ENCODE data around the gene NPS. TPM values are rescaled to one million over a fixed set of nuclear protein-coding genes. Genes with fewer than 3 reads are reported as not detected.

Gene NPS
- total RNA-seq, 1 experiment from 2014 or later, result not detected

DNA sequence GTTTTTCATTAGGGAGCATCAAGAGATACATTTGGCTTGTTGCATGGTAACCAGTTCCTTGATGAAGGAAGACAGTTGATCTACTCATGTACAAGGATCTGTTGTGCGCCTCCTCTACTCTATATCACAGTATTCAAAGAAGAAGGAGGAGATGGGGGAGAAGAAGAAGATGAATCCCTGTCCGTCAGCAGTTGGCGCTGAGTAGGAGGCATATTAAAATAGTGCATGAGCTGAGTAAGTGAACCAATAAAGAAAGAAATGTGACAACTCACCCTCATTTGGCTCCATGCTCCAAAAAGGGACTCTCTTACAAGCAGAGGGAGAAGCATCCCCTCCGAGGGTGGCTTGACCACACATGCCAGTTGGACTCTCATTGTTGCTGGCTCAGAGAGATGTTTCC, 20.1 kb downstream of the NPS start:
- H3K4me1 ChIP-seq (replicated peaks), result no peaks in the 10 kb centered on the region
- H3K27ac ChIP-seq, result no peak overlapping the region
- peaks cover 16% of the 10 kb centered on the region; the same call in 1 of the 2 replicates for H3K27me3 ChIP-seq (replicated peaks)
- no peaks in the 10 kb centered on the region for H3K36me3 ChIP-seq
- DNase-seq (ENCODE audit: low read depth in 1 of 2, low spot score in 2 of 2), result no peak
- H3K4me3 ChIP-seq, result no peak overlapping the region
- H3K9me3 ChIP-seq (replicated peaks), result no peaks in the 10 kb centered on the region

- no peaks in the 10 kb centered on the region for H3K4me1 ChIP-seq (replicated peaks)
- no peaks in the 10 kb centered on the region for H3K9me3 ChIP-seq (replicated peaks)
- DNase-seq (ENCODE audit: low read depth in 1 of 2, low spot score in 2 of 2), result no peak
- H3K27me3 ChIP-seq (replicated peaks), result peaks cover 13% of the 10 kb centered on the region; the same call in 1 of the 2 replicates
- H3K36me3 ChIP-seq, result no peaks in the 10 kb centered on the region
- H3K27ac ChIP-seq, result no peak overlapping the region
- no peak overlapping the region for H3K4me3 ChIP-seq
These were observed 20.9 kb downstream of the NPS start for GRCh38 chr10:127570036-127570435.

DNA sequence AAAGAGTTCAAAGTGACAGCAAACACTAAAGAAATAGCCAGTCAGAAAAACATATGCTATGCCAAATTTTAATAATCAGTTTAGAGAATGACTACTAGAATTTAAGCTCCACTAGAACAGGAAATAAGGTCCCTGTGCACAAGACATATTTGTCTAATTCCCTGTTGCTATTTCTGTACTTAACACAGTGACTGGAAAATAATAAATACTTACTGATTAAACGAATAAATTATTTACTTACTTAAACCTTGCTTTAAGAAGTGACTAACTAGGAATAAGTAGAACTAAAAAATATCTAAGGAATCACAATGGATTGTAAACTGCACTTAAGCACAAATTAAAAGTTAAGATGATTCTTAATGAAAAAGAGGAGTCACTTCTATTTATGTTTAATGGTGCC, 22.3 kb downstream of the NPS start:
- no peaks in the 10 kb centered on the region for H3K36me3 ChIP-seq
- H3K4me3 ChIP-seq, result no peak overlapping the region
- no peaks in the 10 kb centered on the region for H3K4me1 ChIP-seq (replicated peaks)
- H3K9me3 ChIP-seq (replicated peaks), result no peaks in the 10 kb centered on the region
- H3K27ac ChIP-seq, result no peak overlapping the region
- no peak for DNase-seq (ENCODE audit: low read depth in 1 of 2, low spot score in 2 of 2)
- H3K27me3 ChIP-seq (replicated peaks), result peaks cover 10% of the 10 kb centered on the region; the same call in 1 of the 2 replicates

DNA sequence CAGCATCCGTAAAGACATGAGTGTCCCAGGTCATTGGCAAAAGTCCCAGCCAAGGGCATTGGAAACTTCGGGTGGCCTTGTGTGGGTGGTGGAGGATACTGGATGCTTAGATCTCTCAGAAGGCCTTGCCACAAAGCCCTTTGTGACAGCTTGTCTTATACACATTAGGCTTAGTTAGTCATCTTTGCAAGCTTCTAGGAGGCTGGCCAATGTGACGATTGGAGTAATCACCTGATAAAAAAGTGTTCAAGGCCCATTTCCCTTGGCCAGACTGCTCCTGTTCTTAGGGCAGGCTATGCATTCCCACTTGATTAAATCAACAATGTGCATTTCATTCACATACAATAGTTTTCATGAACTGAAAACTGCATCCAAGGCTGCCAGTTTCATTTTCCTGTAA, 26.9 kb downstream of the NPS start:
- no peak overlapping the region for H3K4me3 ChIP-seq
- no peaks in the 10 kb centered on the region for H3K9me3 ChIP-seq (replicated peaks)
- no peak overlapping the region for H3K27ac ChIP-seq
- H3K27me3 ChIP-seq (replicated peaks), result 0 out of 2 replicates have a peak, but pooled peaks cover 3% of the 10 kb centered on the region
- H3K36me3 ChIP-seq, result no peaks in the 10 kb centered on the region
- no peak for DNase-seq (ENCODE audit: low read depth in 1 of 2, low spot score in 2 of 2)
- H3K4me1 ChIP-seq (replicated peaks), result no peaks in the 10 kb centered on the region

- Histone ChIP-seq H3K27me3 (replicated peaks) (0 out of 2 replicates have a peak, but pooled peaks cover 3% of the 10 kb centered on the region), H3K36me3 (no peaks in the 10 kb centered on the region), H3K9me3 (replicated peaks) (no peaks in the 10 kb centered on the region), H3K4me3 (no peak overlapping the region), H3K4me1 (replicated peaks) (no peaks in the 10 kb centered on the region), H3K27ac (no peak overlapping the region)
- DNase-seq (ENCODE audit: low read depth in 1 of 2, low spot score in 2 of 2), result no peak
These were observed 27.6 kb downstream of the NPS start for GRCh38 chr10:127576740-127577161.

DNA sequence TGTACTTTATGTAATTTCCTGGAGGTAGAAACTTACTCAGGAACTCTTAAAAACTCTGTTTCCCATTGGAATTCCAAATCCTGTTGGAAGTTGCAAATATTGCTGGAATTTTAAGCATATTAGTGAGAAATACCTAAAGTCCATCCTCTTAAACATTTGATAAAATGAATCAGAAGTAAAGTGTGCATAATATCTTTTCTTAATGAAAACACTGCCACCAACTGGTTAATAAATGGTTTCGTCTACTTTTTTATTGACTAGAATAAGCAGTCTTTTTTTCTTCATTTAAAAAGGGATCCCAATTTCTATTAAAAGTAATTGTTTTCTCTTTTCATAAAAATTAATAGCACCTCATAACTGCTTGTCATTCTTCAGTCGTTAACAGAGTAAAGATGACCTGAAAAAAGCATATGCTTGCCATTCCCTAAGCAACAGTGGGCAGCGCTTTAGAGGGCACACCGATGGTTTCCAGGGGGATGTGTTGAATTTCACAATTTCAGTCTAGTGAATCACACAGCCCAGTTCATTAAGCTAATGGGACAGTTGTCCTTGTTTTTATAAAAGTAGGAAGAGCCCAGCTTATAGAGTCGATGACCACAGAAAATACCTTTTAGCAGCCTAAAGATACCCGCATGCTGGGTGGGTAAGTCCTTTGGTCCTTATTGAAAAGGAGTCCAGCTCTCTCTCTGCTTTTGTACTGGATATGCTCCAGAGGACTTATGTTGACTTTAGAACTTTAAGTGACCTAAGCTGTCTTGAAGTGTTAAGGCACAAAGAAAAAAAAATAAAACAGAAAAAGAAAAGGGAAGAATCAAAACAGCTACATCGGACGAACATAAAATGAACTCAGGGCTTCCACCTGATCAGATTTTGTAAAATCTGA, 28.5 kb downstream of the NPS start:
- H3K4me3 ChIP-seq, result no peak overlapping the region
- H3K27me3 ChIP-seq (replicated peaks), result 0 out of 2 replicates have a peak, but pooled peaks cover 3% of the 10 kb centered on the region
- DNase-seq (ENCODE audit: low read depth in 1 of 2, low spot score in 2 of 2), result no peak
- no peaks in the 10 kb centered on the region for H3K36me3 ChIP-seq
- H3K27ac ChIP-seq, result no peak overlapping the region
- no peaks in the 10 kb centered on the region for H3K4me1 ChIP-seq (replicated peaks)
- no peaks in the 10 kb centered on the region for H3K9me3 ChIP-seq (replicated peaks)

DNA sequence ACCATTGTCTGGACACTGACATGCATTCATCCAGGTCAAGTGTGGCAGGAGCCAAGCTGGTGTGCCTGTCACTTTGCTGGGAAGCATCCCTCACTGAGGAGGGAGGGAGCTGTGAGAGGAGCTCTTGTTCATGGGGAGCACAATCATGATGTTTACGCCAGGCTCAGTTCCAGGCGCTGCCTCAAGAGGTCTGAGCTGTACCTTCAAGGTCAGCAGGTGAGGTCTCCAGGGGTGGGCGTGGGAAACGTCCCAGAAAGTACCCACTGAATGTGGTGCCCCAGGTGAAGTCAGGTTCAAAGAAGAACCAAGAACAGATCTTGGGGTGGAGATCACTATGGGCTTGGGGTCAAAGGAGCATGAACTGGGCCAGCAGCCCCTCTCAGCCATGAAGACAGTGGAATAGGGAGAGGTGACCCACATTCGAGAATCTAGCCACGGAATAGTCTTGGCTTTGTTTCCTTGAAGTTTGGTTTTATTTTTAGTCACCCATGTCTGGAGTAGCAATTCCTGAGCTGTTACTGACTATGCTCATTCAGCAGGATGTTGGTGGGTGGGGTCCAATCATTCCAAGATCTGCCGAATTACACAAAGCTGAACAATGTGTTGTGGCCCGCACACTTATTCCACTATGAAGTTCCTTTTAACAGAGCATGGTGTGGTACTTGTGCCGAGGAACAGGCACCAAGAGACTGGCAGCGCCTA, 29.3 kb downstream of the NPS start:
- Histone ChIP-seq H3K4me3 (no peak overlapping the region), H3K27ac (no peak overlapping the region), H3K27me3 (replicated peaks) (0 out of 2 replicates have a peak, but pooled peaks cover 3% of the 10 kb centered on the region), H3K9me3 (replicated peaks) (no peaks in the 10 kb centered on the region), H3K36me3 (no peaks in the 10 kb centered on the region), H3K4me1 (replicated peaks) (no peaks in the 10 kb centered on the region)
- no peak for DNase-seq (ENCODE audit: low read depth in 1 of 2, low spot score in 2 of 2)

GRCh38 chr10:127578961-127579305, 29.8 kb downstream of the NPS start:
- DNase-seq (ENCODE audit: low read depth in 1 of 2, low spot score in 2 of 2), result no peak
- no peaks in the 10 kb centered on the region for H3K36me3 ChIP-seq
- H3K27ac ChIP-seq, result no peak overlapping the region

DNA sequence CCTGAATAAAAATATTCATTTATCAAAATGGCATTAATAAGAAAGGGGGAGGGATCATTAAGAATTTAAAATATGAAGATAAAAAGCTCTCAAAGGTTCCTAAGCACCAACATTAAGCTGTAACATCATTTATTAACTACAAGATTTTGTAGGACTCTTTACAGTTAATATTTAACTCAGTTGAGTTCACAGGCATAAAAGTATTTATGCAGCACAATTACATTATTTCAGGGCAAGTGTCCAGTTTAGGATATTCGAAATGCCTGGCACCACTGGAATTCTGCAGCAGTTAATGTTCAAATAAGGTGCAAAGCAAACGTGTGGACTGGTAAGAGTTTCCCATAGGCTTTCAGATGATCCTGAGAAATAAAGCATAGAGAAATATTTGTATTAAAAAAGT, 30.5 kb downstream of the NPS start:
- H3K4me1 ChIP-seq (replicated peaks), result no peaks in the 10 kb centered on the region
- H3K27ac ChIP-seq, result no peak overlapping the region
- H3K36me3 ChIP-seq, result no peaks in the 10 kb centered on the region
- no peaks in the 10 kb centered on the region for H3K9me3 ChIP-seq (replicated peaks)
- no peak overlapping the region for H3K4me3 ChIP-seq
- H3K27me3 ChIP-seq (replicated peaks), result 0 out of 2 replicates have a peak, but pooled peaks cover 3% of the 10 kb centered on the region
- DNase-seq (ENCODE audit: low read depth in 1 of 2, low spot score in 2 of 2), result no peak

More at GRCh38 chr10:127578961-127579305, 29.8 kb downstream of the NPS start:
- Histone ChIP-seq H3K27me3 (replicated peaks) (0 out of 2 replicates have a peak, but pooled peaks cover 3% of the 10 kb centered on the region), H3K9me3 (replicated peaks) (no peaks in the 10 kb centered on the region), H3K4me1 (replicated peaks) (no peaks in the 10 kb centered on the region), H3K4me3 (no peak overlapping the region)

- H3K27me3 ChIP-seq (replicated peaks), result 0 out of 2 replicates have a peak, but pooled peaks cover 3% of the 10 kb centered on the region
- H3K4me3 ChIP-seq, result no peak overlapping the region
- H3K4me1 ChIP-seq (replicated peaks), result no peaks in the 10 kb centered on the region
- no peak for DNase-seq (ENCODE audit: low read depth in 1 of 2, low spot score in 2 of 2)
- no peaks in the 10 kb centered on the region for H3K9me3 ChIP-seq (replicated peaks)
- no peaks in the 10 kb centered on the region for H3K36me3 ChIP-seq
- H3K27ac ChIP-seq, result no peak overlapping the region
These were observed 31.7 kb downstream of the NPS start for GRCh38 chr10:127580822-127581221.

- Histone ChIP-seq H3K27ac (no peak overlapping the region), H3K36me3 (no peaks in the 10 kb centered on the region), H3K9me3 (replicated peaks) (no peaks in the 10 kb centered on the region), H3K27me3 (replicated peaks) (no peaks in the 10 kb centered on the region), H3K4me1 (replicated peaks) (no peaks in the 10 kb centered on the region), H3K4me3 (no peak overlapping the region)
- DNase-seq (ENCODE audit: low read depth in 1 of 2, low spot score in 2 of 2), result no peak
These were observed 36.5 kb downstream of the NPS start for GRCh38 chr10:127585519-127586023.

- Histone ChIP-seq H3K9me3 (replicated peaks) (no peaks in the 10 kb centered on the region), H3K27ac (no peak overlapping the region), H3K27me3 (replicated peaks) (peaks cover 5% of the 10 kb centered on the region; the same call in 1 of the 2 replicates), H3K36me3 (no peaks in the 10 kb centered on the region), H3K4me1 (replicated peaks) (no peaks in the 10 kb centered on the region), H3K4me3 (no peak overlapping the region)
- no peak for DNase-seq (ENCODE audit: low read depth in 1 of 2, low spot score in 2 of 2)
These were observed 38.7 kb downstream of the NPS start for GRCh38 chr10:127587668-127588365.

DNA sequence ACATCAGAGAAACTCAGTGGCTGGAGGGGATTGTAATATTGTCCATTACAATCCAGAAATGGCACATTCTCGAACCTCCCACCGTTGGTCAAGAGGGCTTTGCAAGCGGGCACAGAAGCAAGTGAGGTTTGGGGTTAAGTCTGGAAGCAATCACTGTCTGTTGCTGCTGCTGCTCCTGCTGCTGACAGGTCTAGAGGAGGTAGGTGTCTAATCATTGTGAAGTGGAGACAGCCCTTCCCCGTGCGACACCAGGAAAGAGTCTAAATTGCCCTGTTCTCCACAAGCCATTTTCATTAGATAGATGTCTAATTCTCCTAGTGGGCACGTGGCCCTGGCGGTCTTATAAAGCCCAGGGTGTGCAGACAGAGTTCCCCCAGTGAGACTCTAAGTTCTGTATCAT, 43.5 kb downstream of the NPS start:
- Histone ChIP-seq H3K9me3 (replicated peaks) (no peaks in the 10 kb centered on the region), H3K27ac (no peak overlapping the region), H3K4me3 (no peak overlapping the region), H3K27me3 (replicated peaks) (peaks cover 5% of the 10 kb centered on the region), H3K4me1 (replicated peaks) (no peaks in the 10 kb centered on the region), H3K36me3 (no peaks in the 10 kb centered on the region)
- no peak for DNase-seq (ENCODE audit: low read depth in 1 of 2, low spot score in 2 of 2)
